ENCODE results near the gene CPE.

- no peak for TF ChIP-seq CTCF (IDR thresholded peaks at IDR 0.05)
- TF ChIP-seq POLR2A (IDR thresholded peaks at IDR 0.05), result no peak
- TF ChIP-seq POLR2AphosphoS5 (IDR thresholded peaks at IDR 0.05; ENCODE audit: insufficient read depth in 1 of 2, low read depth in 1 of 2), result no peak
Measured at GRCh38 chr4:165361810-165362209, 17.0 kb upstream of the CPE start.

Measured in vagina (tissue), 2 donors.